Endometrium (tissue), 2 donors: ENCODE data around the gene SLC19A3.
"Not testable (repeated sequence)": the region's sequence is repeated elsewhere in the genome, so short reads cannot be mapped to it uniquely, and the experiment has no call there.

Source experiments
- FAIRE-seq: peaks from 2 replicates; lab custom pipeline; 2012; peaks lifted over from hg19 to GRCh38; lab: Jason Lieb, UNC
- donor health status: control.
- donor health status: control.

Gene SLC19A3

DNA sequence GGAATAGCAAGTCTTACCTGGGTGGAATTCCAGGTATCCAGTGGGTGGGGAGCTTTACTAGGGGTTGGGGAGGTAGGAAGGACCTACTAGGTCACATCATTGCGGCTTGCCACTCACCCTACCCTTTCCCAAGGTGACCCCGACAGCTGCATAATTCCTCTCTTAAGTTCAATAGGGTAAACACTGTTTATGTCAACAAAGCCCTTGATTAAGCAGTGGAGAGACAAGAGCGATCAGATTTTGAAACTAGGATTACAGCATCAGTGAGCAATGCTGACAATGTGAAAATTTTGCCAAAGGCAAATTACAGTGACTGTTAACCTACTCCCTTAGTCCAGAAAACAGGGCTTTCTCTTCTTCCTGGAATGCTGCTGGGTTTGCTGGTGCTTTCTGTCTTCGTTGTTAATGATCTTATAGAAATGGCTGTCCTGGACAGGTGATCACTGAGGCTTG lies 14.5 kb downstream of the SLC19A3 start:
- no peak for FAIRE-seq

DNA sequence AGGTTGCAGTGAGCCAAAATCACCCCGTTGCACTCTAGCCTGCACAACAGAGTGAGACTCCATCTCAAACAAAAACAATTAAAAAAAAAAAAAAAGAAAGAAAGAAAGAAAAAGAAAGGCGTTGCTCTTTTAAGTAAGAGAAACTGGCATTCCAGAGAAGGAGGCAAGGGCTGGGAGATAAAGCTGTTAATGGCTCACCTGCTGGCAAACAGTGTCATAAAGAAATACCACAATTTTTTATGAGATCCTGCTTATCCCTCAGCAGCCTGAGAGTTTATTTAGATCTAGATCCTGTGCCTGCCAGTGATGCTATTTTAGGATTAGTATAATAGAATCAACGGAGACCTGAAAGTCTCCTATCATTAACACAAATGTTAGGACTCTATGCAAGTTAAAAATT lies 16.3 kb downstream of the SLC19A3 start:
- no peak for FAIRE-seq

- FAIRE-seq, result no peak
Observed at GRCh38 chr2:227696990-227697679, 20.7 kb downstream of the SLC19A3 start.

- FAIRE-seq, result no peak
Observed at GRCh38 chr2:227687189-227687588, 30.6 kb downstream of the SLC19A3 start.

DNA sequence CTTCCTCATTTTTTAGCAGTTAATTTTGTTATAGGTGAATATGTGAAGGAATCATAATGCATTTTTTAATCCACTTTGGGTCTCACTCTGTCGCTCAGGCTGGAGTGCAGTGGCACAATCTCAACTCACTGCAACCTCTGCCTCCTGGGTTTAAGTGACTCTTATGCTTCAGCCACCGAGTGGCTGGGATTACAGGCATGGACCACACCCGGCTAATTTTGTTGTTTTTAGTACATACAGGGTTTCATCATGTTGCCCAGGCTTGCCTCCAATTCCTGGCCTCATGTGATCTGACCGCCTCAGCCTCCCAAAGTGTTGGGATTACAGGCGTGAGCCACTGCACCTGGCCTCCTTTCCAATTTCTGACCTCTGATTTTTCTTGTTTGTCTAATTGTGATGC lies 33.6 kb downstream of the SLC19A3 start:
- FAIRE-seq, result no peak

DNA sequence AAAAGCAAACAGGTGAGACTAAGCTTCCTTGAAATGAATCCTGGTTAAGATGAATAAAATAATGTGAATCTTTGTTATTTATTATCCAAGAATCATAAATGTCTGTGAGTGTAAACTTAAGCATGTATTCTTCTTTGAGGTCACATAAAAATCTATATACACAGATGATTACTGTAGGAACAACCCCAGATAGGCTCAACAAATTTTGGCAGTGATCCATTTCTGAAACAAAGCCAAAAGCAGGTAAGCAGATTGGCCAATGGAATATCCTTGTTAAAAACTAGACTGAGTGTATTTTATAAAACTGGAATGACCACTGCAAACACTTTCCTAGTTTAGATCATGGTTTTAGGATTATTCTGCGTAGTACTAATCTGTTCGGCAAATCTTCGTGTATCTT lies 39.9 kb downstream of the SLC19A3 start:
- FAIRE-seq, result no peak

- no peak for FAIRE-seq
Observed at GRCh38 chr2:227674485-227674884, 43.3 kb downstream of the SLC19A3 start.

GRCh38 chr2:227673620-227674019 lies 44.2 kb downstream of the SLC19A3 start:
- FAIRE-seq, result not testable (repeated sequence)

- FAIRE-seq, result no peak
Observed at GRCh38 chr2:227671170-227671905, 46.5 kb downstream of the SLC19A3 start.

- FAIRE-seq, result not testable (repeated sequence)
Observed at GRCh38 chr2:227666631-227667170, 51.1 kb downstream of the SLC19A3 start, which contains the start of gene SCYGR5. SCYGR5 (plus strand) TSS chr2:227666804; CDS start chr2:227666804, 0 bp downstream.

DNA sequence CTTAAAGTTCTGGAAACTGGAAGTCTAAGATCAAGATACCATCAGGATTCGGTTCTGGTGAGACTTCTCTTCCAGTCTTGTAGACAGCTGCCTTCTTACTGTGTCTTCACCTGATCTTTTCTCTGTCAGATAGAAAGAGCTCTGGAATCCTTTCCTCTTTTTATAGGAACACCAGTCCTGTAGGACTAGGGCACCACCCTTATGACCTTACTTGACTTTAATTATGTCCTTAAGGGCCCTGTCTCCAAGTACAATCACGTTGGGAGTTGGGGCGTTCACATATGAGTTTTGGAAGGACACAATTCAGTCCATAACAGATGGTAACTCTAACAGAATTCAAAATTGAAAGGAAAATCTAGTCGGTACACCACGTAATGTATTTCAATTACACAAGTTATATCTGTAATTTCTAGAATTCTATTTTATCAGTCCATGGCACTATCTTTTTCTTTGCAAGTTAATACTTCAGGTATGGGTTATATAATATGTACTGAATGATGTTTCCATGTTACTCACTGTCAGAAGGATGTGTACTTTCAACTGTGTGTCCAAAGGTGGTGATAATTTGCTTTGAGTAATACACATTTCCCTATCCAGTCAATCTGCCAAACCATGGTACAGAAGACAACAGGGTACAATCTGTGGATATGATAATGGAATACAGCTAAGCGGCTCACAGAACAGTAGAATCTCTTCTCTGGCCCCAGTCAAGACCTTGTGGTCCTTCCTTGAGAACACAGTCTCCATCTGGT lies 52.5 kb downstream of the SLC19A3 start:
- FAIRE-seq, result no peak

- FAIRE-seq, result no peak
Observed at GRCh38 chr2:227661827-227662226, 56.0 kb downstream of the SLC19A3 start.

GRCh38 chr2:227661025-227661649 lies 56.7 kb downstream of the SLC19A3 start:
- FAIRE-seq, result no peak

DNA sequence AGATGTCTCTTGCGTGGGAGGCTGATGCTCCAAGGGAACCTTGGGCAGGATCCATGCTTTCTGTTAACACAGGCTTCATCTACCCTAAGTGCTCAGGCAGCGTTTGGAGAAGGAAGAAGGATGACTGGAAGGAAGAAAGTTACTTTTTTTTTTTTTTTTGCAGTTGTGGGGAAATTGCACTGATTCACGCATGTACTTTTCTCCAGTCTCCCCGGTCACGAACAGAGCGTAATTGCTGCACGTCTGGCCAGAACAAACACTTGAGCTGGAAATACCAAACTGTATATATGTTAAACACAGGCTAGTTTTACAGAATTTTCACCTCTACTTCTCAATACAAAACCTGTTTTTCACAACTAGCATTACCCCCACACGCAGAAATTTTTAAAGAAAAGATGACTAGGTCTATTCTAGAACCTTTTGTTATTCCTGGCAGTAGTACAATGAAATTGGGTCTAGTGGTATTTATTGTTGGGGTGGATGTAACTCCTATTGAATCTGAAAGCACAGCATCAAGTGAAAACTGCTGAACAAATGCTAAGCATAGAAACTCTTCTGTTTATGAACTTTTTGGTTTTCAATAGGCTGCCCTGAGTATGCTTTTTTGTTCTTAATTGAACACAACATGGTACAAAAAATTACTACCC lies 60.5 kb downstream of the SLC19A3 start:
- FAIRE-seq, result no peak

DNA sequence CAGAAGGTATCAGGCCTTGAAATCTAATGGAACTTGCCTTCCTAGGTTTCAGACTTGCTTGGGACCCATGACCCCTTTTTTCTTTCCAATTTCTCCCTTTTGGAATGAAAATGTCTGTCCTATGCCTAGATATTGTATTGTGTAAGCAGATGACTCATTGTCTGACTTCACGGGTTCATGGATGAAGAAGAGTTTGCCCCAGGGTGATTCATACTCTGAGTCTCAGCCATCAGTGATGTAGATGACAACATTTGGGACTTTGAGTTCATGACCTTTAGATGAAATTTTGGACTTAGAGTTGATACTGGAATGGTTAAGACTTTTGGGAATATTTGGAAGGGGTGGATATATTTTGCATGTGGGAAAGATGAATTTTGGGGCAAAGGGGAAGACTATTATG lies 62.4 kb downstream of the SLC19A3 start:
- FAIRE-seq, result no peak

DNA sequence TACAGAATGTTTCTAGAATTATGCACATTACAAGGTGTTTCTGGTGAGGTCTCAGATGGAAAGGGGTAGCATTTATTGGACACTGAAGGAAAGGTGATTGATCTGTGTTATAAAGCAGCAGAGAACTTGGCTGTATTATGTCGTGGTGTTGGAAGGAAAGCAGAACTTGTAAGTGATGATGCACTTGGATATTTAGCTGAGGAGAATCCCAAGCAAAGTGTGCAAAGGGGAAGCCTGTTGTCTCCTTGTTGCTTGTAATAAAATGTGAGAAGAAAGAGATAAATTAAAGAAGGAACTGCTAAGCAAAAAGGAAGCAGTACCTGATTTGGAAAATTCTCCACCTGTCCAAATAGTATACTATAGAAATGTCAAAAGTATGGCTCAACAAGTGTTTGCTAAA lies 63.4 kb downstream of the SLC19A3 start:
- no peak for FAIRE-seq

DNA sequence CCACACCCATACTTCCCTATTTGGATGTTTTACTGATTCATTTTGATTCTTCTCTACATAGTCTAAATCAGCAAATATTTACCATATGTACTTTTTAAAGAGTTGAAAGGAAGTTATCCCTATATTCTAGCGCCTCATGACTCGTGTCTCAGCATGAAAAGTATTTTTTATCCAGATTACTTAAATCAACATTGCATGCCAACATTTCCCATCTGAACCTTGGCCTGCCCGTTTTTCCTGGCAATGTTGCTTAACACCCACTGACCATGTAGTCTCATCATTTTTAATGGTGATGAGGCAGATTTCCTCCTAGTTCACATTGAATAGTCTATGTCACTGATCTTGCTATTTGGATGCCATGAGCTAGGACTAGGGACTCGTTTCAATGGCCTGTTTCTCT lies 64.4 kb downstream of the SLC19A3 start:
- no peak for FAIRE-seq

- FAIRE-seq, result no peak
Observed at GRCh38 chr2:227643990-227644551, 73.8 kb downstream of the SLC19A3 start.

- no peak for FAIRE-seq
Observed at GRCh38 chr2:227642656-227643055, 75.2 kb downstream of the SLC19A3 start.

GRCh38 chr2:227634201-227634600 lies 83.6 kb downstream of the SLC19A3 start:
- no peak for FAIRE-seq
